Body of pancreas (tissue), 4 donors: ENCODE data around the gene MECR. TPM values are rescaled to one million over a fixed set of nuclear protein-coding genes. Genes with fewer than 3 reads are reported as not detected.

Experiments
- ATAC-seq: fragments of 150-250 bp; one replicate; pipeline ENCODE4 v1.9.1; 2016
- DNase-seq, 4 donors: peaks; one replicate each; pipeline ENCODE4 v3.0.0-alpha.2; 2019
- H3K27ac ChIP-seq, 4 donors: fragments of 200-600 bp; sonication (generic); 1 replicate in 3 of 4; 2 replicates in 1 of 4; pipeline versions ENCODE4 v1.5.1 to v1.6.1; 2016 to 2019; ENCODE audit warnings: mild to moderate bottlenecking in 1 of 4, mixed read lengths in 1 of 4, moderate library complexity in 1 of 4
- H3K27me3 ChIP-seq, 2 donors: fragments of 200-600 bp; sonication (generic); one replicate each; pipeline ENCODE4 v1.6.0; 2016; ENCODE audit warnings: mild to moderate bottlenecking in 1 of 2
- H3K36me3 ChIP-seq, 2 donors: fragments of 200-600 bp; sonication (generic); replicated peaks in 1 of 2; 2 replicates each; pipeline ENCODE4 v1.5.1; 2016; ENCODE audit warnings: low read depth in 2 of 2; ENCODE audit not compliant: insufficient read depth in 1 of 2
- H3K4me1 ChIP-seq: fragments of 200-600 bp; sonication (generic); one replicate; pipeline ENCODE4 v1.6.0; 2016
- H3K4me3 ChIP-seq, 2 donors: fragments of 200-600 bp; sonication (generic); 1 replicate in 1 of 2; 2 replicates in 1 of 2; pipeline ENCODE4 v1.5.1; 2016 to 2019
- H3K9me3 ChIP-seq, 3 donors: fragments of 200-600 bp; sonication (generic); 1 replicate in 2 of 3; 2 replicates in 1 of 3; pipeline ENCODE4 v1.5.1; 2016
- CTCF ChIP-seq, 7 experiments: fragments of 450-650 bp in 4 of 7; fragments of 200-600 bp in 3 of 7; sonication (generic) in 3 of 7; IDR thresholded peaks; one replicate each; pipeline ENCODE4 v1.5.1; 2016 to 2019; ENCODE audit warnings: antibody characterized with exemption in 7 of 7
- POLR2A ChIP-seq, 3 donors: fragments of 450-650 bp; IDR thresholded peaks; one replicate each; pipeline ENCODE4 v1.6.1; 2016; ENCODE audit warnings: antibody characterized with exemption in 3 of 3, mild to moderate bottlenecking in 2 of 3
- WGBS, 2 donors: methylation state at CpG; one replicate each; pipeline ENCODE4 v1.1.5; 2017; 5-methylcytosine and 5-hydroxymethylcytosine counted together
- intact Hi-C: fragments of 100-400 bp; cut with DNase I; formaldehyde crosslinking; loops from one replicate; pipeline ENCODE4 v1.15.1; 2023
- total RNA-seq, 2 donors: library from RNA; depleted of rRNA; stranded (reverse); fragments of >200 nt; gene quantifications; one replicate each; pipeline ENCODE4 v1.1.0, GENCODE V29; 2016

MECR gene
- total RNA-seq, 2 donors from 2014 or later = 10.6 to 30.7 TPM

- H3K4me3 ChIP-seq = no peak overlapping the region
- no peak overlapping the region for H3K27ac ChIP-seq
- no peak for TF ChIP-seq POLR2A (IDR thresholded peaks at IDR 0.05)
- no peak for TF ChIP-seq CTCF (IDR thresholded peaks at IDR 0.05)
- peaks cover 0 to 5% of the 10 kb centered on the region in 2 donors for H3K36me3 ChIP-seq
- no peaks in the 10 kb centered on the region for H3K9me3 ChIP-seq
- H3K27me3 ChIP-seq = no peaks in the 10 kb centered on the region
- intact Hi-C loops = loop anchor here (5.0 kb wide), 1 partner anchor 321 kb away; no protein-coding TSS in a partner anchor
- peaks cover 9% of the 10 kb centered on the region for H3K4me1 ChIP-seq
- ATAC-seq = no peak
- no peak for DNase-seq
- 89 to 95% methylated on average over 9 to 12 of the region's 12 CpGs for WGBS, 2 donors
Observed at GRCh38 chr1:29197993-29198392, 32.7 kb downstream of the MECR start.

GRCh38 chr1:29197590-29197924, 33.2 kb downstream of the MECR start:
- Histone ChIP-seq H3K4me3 (no peak overlapping the region), H3K36me3 (peaks cover 0 to 5% of the 10 kb centered on the region in 2 donors), H3K9me3 (no peaks in the 10 kb centered on the region), H3K4me1 (peaks cover 7% of the 10 kb centered on the region), H3K27ac (no peak overlapping the region), H3K27me3 (no peaks in the 10 kb centered on the region)
- intact Hi-C loops = loop anchor here (5.0 kb wide), 1 partner anchor 320 kb away; no protein-coding TSS in a partner anchor
- TF ChIP-seq CTCF (IDR thresholded peaks at IDR 0.05) (peak in 2 of 7 experiments; percentile 29 to 34), POLR2A (IDR thresholded peaks at IDR 0.05) (no peak)
- DNase-seq (peak in 2 of 4 donors; percentile 27 to 39), ATAC-seq (no peak)
- 87 to 92% methylated on average over 2 of the region's 2 CpGs for WGBS, 2 donors

GRCh38 chr1:29196863-29197589, 33.7 kb downstream of the MECR start:
- no peak for DNase-seq
- ATAC-seq = no peak
- no peak overlapping the region for H3K27ac ChIP-seq
- WGBS, 2 donors = 73 to 80% methylated on average over 6 to 7 of the region's 7 CpGs
- intact Hi-C loops = loop anchor here (5.0 kb wide), 1 partner anchor 320 kb away; no protein-coding TSS in a partner anchor
- no peaks in the 10 kb centered on the region for H3K27me3 ChIP-seq
- TF ChIP-seq POLR2A (IDR thresholded peaks at IDR 0.05) (no peak), CTCF (IDR thresholded peaks at IDR 0.05) (no peak)
- H3K36me3 ChIP-seq = peaks cover 0 to 5% of the 10 kb centered on the region in 2 donors
- H3K4me3 ChIP-seq = no peak overlapping the region
- H3K4me1 ChIP-seq = peaks cover 2% of the 10 kb centered on the region
- H3K9me3 ChIP-seq = no peaks in the 10 kb centered on the region

GRCh38 chr1:29195881-29196291, 34.8 kb downstream of the MECR start:
- DNase-seq (peak in 3 of 4 donors; percentile 28 to 54 (median 35)), ATAC-seq (no peak)
- H3K27ac ChIP-seq = no peak overlapping the region
- intact Hi-C loops = loop anchor here (5.0 kb wide), 1 partner anchor 319 kb away; no protein-coding TSS in a partner anchor
- WGBS, 2 donors = 40 to 75% methylated on average over 5 to 8 of the region's 8 CpGs
- no peaks in the 10 kb centered on the region for H3K9me3 ChIP-seq
- TF ChIP-seq CTCF (IDR thresholded peaks at IDR 0.05) (no peak), POLR2A (IDR thresholded peaks at IDR 0.05) (no peak)
- H3K27me3 ChIP-seq = no peaks in the 10 kb centered on the region
- no peaks in the 10 kb centered on the region for H3K4me1 ChIP-seq
- H3K36me3 ChIP-seq = peaks cover 0 to 5% of the 10 kb centered on the region in 2 donors
- no peak overlapping the region for H3K4me3 ChIP-seq
